ENCODE data around the gene COL26A1.

COL26A1 gene

GRCh38 chr7:101373812-101374614 lies 11.3 kb downstream of the COL26A1 start:
- FAIRE-seq = no peak

DNA sequence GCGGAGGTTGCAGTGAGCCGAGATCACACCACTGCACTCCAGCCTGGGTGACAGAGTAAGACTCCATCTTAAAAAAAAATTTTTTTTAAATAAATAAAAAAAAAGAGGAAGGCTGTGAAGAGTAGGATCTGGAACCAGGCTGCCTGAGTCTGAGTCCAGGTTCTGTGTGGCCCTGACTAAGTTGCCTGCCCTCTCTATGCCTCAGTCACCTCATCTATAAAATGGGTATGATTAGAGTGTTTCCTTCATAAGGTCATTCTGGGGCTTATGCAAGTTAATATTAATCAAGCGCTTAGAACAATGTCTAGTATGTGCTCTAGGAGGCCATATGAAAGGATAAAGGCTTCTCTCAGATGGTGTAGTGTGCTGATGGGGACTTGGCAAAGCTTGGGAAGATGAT lies 12.3 kb downstream of the COL26A1 start:
- FAIRE-seq = no peak

GRCh38 chr7:101376601-101377000 lies 13.9 kb downstream of the COL26A1 start:
- no peak for FAIRE-seq

GRCh38 chr7:101377189-101377736 lies 14.6 kb downstream of the COL26A1 start:
- FAIRE-seq = no peak

DNA sequence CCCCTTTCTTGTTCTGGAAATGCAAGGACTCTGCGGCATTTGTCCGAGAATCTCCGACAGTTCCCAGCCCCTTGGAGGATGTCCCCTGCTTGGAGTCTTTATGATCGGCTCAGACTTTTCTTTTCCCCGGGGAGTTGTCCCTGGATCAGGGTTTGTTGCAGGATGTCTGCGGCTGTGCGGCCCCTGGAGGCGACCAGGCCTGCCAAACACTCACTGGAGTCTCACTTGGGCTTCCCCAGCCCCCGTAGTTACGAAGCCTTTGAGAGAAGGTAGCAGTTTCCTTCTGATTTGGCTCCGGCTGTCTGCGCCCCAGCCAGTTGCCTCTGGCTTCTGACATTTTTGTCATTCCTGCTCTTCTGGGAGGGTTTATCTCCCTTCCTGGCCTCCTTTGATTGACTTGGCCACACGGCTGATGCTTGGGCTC lies 16.1 kb downstream of the COL26A1 start:
- FAIRE-seq = no peak

DNA sequence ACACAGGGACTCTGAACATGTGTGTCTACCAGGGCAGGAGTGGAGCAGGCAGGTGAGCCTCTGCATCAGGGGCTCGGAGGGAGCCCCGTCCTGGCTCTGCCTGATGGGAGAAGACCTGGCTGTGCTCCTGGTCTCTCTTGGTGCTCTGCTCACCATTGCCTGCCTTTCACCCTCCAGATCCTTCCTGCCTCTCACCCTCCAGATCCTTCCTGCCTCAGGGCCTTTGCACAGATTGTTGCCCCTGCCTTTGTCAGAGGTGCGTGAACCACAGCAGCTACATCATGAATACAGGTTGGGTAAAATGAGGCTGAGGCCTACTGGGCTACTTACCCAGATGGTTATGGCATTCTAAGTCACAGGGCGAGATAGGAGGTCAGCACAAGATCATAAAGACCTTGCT lies 16.6 kb downstream of the COL26A1 start:
- no peak for FAIRE-seq

DNA sequence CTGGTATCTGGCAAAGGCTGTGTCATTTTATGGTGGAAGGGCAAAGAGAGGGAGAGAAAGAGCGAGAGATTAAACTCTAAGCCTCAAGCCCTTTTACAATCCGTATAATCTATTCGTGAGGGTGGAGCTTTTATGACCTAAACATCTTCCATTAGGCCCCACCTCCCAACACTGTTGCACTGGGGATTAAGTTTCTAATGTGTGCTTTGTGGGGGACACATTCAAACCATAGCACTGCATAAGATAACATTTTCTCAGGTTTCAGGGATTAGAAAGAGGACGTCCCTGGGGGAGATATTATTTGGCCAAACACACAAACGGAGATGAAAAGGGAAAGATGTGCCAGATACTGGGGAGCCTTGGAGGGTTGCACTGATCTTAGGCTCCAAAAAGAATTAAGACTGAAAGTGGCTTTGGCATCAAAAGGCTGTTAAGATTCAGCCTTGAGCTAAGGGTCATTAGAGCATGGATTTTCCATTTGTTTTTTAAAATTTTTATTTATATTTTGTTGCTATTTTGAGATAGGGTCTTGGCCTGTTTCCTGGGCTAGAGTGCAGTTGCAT lies 19.0 kb downstream of the COL26A1 start:
- no peak for FAIRE-seq

DNA sequence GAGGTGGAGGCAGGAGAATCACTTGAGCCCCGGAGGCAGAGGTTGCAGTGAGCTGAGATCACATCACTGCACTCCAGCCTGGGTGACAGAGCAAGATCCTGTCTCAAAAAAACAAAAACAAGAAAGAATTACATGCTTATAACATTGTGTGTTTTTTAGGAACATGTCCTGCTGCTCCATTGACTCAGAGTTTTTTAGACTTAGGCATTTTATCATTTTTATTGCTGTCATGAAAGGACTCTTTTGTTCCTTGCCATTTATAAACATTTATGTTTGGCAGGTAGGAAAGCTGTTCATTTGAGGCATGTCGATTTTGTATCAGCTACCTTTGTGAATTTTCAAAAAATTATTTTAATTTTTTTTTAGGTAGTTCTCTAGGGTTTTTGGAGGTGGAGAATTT lies 20.3 kb downstream of the COL26A1 start:
- no peak for FAIRE-seq

- FAIRE-seq = no peak
Measured at GRCh38 chr7:101386177-101386557, 23.5 kb downstream of the COL26A1 start.

- FAIRE-seq = no peak
Measured at GRCh38 chr7:101386558-101387231, 24.0 kb downstream of the COL26A1 start.

DNA sequence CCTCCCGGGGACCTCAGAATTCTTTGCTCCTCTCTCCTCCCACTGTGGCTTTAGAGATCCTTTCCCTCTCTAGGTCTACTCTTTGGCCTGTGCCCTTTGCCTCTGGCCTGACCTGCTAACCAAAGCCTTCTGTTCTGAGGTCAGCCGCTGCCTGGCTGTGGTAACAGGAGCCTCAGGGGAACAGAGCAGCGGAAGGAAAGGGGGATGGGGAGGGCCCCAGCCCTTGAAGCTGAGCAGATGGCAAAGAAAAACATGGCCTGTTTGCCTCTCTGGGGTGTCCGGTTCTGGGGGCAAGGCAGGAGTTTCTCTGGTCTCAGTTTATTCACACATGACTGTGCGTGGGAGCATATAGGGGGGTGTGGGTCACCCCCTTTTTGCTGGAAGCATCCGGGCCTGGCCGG lies 28.2 kb downstream of the COL26A1 start:
- no peak for FAIRE-seq

DNA sequence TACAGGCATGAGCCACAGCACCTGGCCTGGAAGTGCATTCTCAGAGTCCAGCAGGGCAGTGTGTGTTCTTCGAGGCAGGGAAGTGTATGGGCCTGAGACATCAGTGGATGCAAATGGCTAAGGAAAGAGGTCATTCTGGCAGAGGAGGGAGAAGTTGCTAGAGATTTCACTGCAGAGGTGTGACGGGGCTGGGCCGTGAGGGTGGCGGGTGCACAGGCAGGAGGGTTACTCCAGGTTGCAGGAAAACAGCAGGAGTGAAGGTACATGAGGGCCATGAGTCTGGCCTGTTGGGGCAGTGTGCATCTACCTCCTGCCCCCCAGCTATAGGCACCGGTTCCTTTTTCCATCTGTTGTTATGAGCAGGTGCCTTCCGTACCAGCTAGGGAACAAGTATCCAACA lies 29.3 kb downstream of the COL26A1 start:
- no peak for FAIRE-seq

- no peak for FAIRE-seq
Measured at GRCh38 chr7:101393865-101394264, 31.2 kb downstream of the COL26A1 start.

- FAIRE-seq = no peak
Measured at GRCh38 chr7:101395376-101395775, 32.7 kb downstream of the COL26A1 start.

- FAIRE-seq = no peak
Measured at GRCh38 chr7:101397243-101397642, 34.6 kb downstream of the COL26A1 start.

- FAIRE-seq = no peak
Measured at GRCh38 chr7:101397770-101398324, 35.2 kb downstream of the COL26A1 start.

- no peak for FAIRE-seq
Measured at GRCh38 chr7:101398396-101399289, 36.0 kb downstream of the COL26A1 start.

DNA sequence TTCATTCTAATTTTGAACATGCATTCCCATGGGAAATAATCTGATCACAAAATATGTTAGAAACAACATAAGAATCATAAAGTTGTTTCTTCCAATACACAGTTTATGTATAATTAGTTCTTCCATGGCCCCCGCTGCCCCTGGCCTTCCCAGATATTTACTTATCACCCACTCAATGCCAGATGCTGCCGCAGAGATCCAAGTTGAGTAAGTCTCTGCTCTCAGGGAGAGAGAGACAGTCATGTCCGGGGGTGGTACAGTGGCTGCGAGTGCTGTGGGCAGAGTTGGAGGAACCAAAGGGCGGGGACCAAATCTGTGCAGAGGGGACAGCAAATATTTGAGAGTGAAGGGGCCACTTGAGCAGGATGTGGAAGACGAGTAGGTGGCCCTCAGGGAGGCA lies 37.1 kb downstream of the COL26A1 start:
- FAIRE-seq = no peak

DNA sequence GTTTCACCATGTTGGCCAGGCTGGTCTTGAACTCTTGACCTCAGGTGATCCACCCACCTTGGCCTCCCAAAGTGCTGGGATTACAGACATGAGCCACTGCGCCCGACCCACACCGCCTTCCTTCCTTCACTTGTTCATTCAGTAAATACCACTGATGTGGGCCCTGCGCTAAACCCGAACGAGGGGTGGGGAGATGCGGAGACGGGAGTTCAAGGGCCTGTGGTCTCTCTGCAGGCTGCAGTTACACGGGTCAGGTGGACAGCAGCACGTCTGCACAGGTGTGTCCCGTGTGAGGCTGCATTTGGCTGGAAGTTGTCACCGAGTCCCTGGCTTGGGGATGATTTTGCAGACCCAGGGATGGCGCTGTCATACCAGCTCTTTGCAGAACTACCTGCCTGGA lies 38.1 kb downstream of the COL26A1 start:
- FAIRE-seq = no peak

- FAIRE-seq = no peak
Measured at GRCh38 chr7:101401390-101402080, 38.9 kb downstream of the COL26A1 start.

GRCh38 chr7:101402081-101402779 lies 39.6 kb downstream of the COL26A1 start:
- no peak for FAIRE-seq
